SK-N-SH treated with all-trans-retinoic acid at 6 μM for 48 hours (cell line): Measurements from ENCODE around the gene CREB3.

Experiments used
- ARNTL ChIP-seq: fragments of 450-650 bp; formaldehyde crosslinking; IDR thresholded peaks from 2 replicates; pipeline ENCODE4 v1.5.0; 2020; ENCODE audit warnings: low read depth, mild to moderate bottlenecking, moderate library complexity, borderline replicate concordance
- GLIS3 ChIP-seq: fragments of 250-450 bp; sonication (Bioruptor Pico); IDR thresholded peaks from 2 replicates; pipeline ENCODE4 v1.5.0; 2020; ENCODE audit warnings: mild to moderate bottlenecking, moderate library complexity
- PPARA ChIP-seq: fragments of 250-450 bp; sonication (Bioruptor Pico); IDR thresholded peaks from 2 replicates; pipeline ENCODE4 v1.5.0; 2020; ENCODE audit warnings: mild to moderate bottlenecking, borderline replicate concordance
- RARB ChIP-seq: fragments of 250-450 bp; sonication (Bioruptor Pico); IDR thresholded peaks from 2 replicates; pipeline ENCODE4 v1.8.0; 2021; ENCODE audit warnings: mild to moderate bottlenecking, moderate library complexity
- SNAI2 ChIP-seq: fragments of 250-450 bp; sonication (Bioruptor Pico); IDR thresholded peaks from 2 replicates; pipeline ENCODE4 v1.5.0; 2020; ENCODE audit warnings: mild to moderate bottlenecking, moderate library complexity
- TOX ChIP-seq: fragments of 250-450 bp; sonication (Bioruptor Pico); IDR thresholded peaks from 2 replicates; pipeline ENCODE4 v1.8.0; 2021; ENCODE audit warnings: mild to moderate bottlenecking, moderate library complexity, borderline replicate concordance
- ZFP3 ChIP-seq: fragments of 250-450 bp; sonication (Bioruptor Pico); IDR thresholded peaks from 2 replicates; pipeline ENCODE4 v1.5.0; 2020; ENCODE audit warnings: mild to moderate bottlenecking, moderate library complexity
- ZFP30 ChIP-seq: fragments of 450-650 bp; formaldehyde crosslinking; IDR thresholded peaks from 2 replicates; pipeline ENCODE4 v1.5.0; 2022; ENCODE audit warnings: mild to moderate bottlenecking, moderate library complexity
- ZNF565 ChIP-seq: fragments of 450-650 bp; formaldehyde crosslinking; conservative IDR thresholded peaks from 2 replicates; pipeline ENCODE4 v1.5.0; 2020; ENCODE audit warnings: low read depth, mild to moderate bottlenecking, moderate library complexity
- ZNF70 ChIP-seq: fragments of 450-650 bp; formaldehyde crosslinking; IDR thresholded peaks from 2 replicates; pipeline ENCODE4 v1.5.0; 2020; ENCODE audit warnings: mild to moderate bottlenecking, moderate library complexity
- TF ChIP-seq, protein P1 (sequence below): fragments of 250-450 bp; sonication (Bioruptor Pico); IDR thresholded peaks from 2 replicates; pipeline ENCODE4 v1.5.0; 2020; ENCODE audit warnings: mild to moderate bottlenecking, moderate library complexity
- TF ChIP-seq, protein P2 (sequence below): fragments of 250-450 bp; sonication (Bioruptor Pico); IDR thresholded peaks from 2 replicates; pipeline ENCODE4 v1.8.0; 2020; ENCODE audit warnings: mild to moderate bottlenecking, moderate library complexity, borderline replicate concordance
- TF ChIP-seq, protein P3 (sequence below): fragments of 250-450 bp; sonication (Bioruptor Pico); IDR thresholded peaks from 2 replicates; pipeline ENCODE4 v1.5.1; 2020; ENCODE audit warnings: low read depth, mild to moderate bottlenecking, moderate library complexity
- TF ChIP-seq, protein P4 (sequence below): fragments of 250-450 bp; sonication (Bioruptor Pico); IDR thresholded peaks from 2 replicates; pipeline ENCODE4 v1.8.0; 2021; ENCODE audit warnings: low read depth, mild to moderate bottlenecking, moderate library complexity, borderline replicate concordance

DNA sequence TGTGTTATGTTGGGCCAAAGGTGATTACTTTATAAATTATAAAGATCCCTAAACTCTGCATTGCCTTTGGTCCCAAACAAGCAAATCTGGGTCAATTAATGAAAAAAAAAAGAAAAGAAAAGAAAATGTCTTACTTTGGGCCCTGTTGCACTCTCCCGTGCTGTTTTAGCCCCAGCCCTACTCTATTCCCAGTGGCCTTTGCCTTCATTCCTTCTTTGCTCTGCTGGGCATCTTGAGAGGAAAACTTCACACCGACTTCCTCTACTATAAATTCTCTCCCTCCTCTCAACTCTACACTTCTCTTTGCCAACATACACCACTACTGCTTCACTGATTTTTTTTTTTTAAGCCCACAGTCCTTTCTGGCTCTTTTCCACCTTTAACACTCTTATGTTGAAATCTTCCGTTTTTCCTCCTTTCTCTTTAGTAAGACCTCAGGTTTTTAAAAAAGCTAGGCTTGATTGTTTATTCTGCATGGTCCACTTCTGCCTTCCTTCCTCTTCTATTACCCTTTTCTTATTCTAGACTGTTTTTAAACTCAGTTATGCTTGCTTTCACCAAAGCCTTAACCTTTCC is 26.1 kb downstream of the CREB3 start:
- TF ChIP-seq ZNF565 (CRISPR knock-in tag): no peak
- TF ChIP-seq, protein P1, sequence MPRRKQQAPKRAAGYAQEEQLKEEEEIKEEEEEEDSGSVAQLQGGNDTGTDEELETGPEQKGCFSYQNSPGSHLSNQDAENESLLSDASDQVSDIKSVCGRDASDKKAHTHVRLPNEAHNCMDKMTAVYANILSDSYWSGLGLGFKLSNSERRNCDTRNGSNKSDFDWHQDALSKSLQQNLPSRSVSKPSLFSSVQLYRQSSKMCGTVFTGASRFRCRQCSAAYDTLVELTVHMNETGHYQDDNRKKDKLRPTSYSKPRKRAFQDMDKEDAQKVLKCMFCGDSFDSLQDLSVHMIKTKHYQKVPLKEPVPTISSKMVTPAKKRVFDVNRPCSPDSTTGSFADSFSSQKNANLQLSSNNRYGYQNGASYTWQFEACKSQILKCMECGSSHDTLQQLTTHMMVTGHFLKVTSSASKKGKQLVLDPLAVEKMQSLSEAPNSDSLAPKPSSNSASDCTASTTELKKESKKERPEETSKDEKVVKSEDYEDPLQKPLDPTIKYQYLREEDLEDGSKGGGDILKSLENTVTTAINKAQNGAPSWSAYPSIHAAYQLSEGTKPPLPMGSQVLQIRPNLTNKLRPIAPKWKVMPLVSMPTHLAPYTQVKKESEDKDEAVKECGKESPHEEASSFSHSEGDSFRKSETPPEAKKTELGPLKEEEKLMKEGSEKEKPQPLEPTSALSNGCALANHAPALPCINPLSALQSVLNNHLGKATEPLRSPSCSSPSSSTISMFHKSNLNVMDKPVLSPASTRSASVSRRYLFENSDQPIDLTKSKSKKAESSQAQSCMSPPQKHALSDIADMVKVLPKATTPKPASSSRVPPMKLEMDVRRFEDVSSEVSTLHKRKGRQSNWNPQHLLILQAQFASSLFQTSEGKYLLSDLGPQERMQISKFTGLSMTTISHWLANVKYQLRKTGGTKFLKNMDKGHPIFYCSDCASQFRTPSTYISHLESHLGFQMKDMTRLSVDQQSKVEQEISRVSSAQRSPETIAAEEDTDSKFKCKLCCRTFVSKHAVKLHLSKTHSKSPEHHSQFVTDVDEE: no peak
- TF ChIP-seq TOX (CRISPR knock-in tag): no peak
- TF ChIP-seq PPARA (CRISPR knock-in tag): no peak
- no peak for TF ChIP-seq ZFP30
- TF ChIP-seq ARNTL (CRISPR knock-in tag): no peak
- TF ChIP-seq RARB (CRISPR knock-in tag): no peak
- no peak for TF ChIP-seq SNAI2 (CRISPR knock-in tag)
- TF ChIP-seq, protein P2, sequence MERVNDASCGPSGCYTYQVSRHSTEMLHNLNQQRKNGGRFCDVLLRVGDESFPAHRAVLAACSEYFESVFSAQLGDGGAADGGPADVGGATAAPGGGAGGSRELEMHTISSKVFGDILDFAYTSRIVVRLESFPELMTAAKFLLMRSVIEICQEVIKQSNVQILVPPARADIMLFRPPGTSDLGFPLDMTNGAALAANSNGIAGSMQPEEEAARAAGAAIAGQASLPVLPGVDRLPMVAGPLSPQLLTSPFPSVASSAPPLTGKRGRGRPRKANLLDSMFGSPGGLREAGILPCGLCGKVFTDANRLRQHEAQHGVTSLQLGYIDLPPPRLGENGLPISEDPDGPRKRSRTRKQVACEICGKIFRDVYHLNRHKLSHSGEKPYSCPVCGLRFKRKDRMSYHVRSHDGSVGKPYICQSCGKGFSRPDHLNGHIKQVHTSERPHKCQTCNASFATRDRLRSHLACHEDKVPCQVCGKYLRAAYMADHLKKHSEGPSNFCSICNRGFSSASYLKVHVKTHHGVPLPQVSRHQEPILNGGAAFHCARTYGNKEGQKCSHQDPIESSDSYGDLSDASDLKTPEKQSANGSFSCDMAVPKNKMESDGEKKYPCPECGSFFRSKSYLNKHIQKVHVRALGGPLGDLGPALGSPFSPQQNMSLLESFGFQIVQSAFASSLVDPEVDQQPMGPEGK: no peak
- no peak for TF ChIP-seq ZFP3 (CRISPR knock-in tag)
- no peak for TF ChIP-seq ZNF70 (CRISPR knock-in tag)
- TF ChIP-seq GLIS3 (CRISPR knock-in tag): no peak
- TF ChIP-seq, protein P3, sequence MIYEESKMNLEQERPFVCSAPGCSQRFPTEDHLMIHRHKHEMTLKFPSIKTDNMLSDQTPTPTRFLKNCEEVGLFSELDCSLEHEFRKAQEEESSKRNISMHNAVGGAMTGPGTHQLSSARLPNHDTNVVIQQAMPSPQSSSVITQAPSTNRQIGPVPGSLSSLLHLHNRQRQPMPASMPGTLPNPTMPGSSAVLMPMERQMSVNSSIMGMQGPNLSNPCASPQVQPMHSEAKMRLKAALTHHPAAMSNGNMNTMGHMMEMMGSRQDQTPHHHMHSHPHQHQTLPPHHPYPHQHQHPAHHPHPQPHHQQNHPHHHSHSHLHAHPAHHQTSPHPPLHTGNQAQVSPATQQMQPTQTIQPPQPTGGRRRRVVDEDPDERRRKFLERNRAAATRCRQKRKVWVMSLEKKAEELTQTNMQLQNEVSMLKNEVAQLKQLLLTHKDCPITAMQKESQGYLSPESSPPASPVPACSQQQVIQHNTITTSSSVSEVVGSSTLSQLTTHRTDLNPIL (CRISPR knock-in tag): no peak
- TF ChIP-seq, protein P4, sequence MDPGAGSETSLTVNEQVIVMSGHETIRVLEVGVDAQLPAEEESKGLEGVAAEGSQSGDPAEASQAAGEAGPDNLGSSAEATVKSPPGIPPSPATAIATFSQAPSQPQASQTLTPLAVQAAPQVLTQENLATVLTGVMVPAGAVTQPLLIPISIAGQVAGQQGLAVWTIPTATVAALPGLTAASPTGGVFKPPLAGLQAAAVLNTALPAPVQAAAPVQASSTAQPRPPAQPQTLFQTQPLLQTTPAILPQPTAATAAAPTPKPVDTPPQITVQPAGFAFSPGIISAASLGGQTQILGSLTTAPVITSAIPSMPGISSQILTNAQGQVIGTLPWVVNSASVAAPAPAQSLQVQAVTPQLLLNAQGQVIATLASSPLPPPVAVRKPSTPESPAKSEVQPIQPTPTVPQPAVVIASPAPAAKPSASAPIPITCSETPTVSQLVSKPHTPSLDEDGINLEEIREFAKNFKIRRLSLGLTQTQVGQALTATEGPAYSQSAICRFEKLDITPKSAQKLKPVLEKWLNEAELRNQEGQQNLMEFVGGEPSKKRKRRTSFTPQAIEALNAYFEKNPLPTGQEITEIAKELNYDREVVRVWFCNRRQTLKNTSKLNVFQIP (CRISPR knock-in tag): no peak
